A673 (cell line): ENCODE results near the gene ACLY. TPM values are rescaled to one million over a fixed set of nuclear protein-coding genes. Genes with fewer than 3 reads are reported as not detected.

Experiments used
- BruUV-seq: library from RNA; stranded (reverse); fragments of 400-500 nt; replicated peaks from 2 replicates; lab custom pipeline; 2021; lab: Mats Ljungman, UMichigan
- CTCF ChIA-PET: fragments of 300-600 bp; sonication (Branson Sonifier 250); formaldehyde crosslinking; loops from one replicate; lab custom pipeline; 2022; ENCODE audit warnings: antibody characterized with exemption; lab: Charles Lee
- POLR2A ChIA-PET: fragments of 300-600 bp; sonication (Branson Sonifier 250); formaldehyde crosslinking; loops from one replicate; lab custom pipeline; 2022; ENCODE audit warnings: antibody characterized with exemption; ENCODE audit not compliant: low non-redundant PET; lab: Charles Lee
- DNase-seq: peaks from one replicate; pipeline ENCODE4 v3.0.0-alpha.2; 2015; ENCODE audit warnings: low spot score
- H3K27ac ChIP-seq: fragments of 200-600 bp; sonication (generic); 2 replicates; pipeline ENCODE4 v1.5.1; 2016; ENCODE audit warnings: mixed run types, low read depth, mild to moderate bottlenecking, mixed read lengths, antibody characterized with exemption, low read length; ENCODE audit not compliant: poor library complexity, severe bottlenecking
- H3K27me3 ChIP-seq: fragments of 200-600 bp; sonication (generic); replicated peaks from 2 replicates; pipeline ENCODE4 v1.6.1; 2017; ENCODE audit warnings: mixed run types, low read depth, mild to moderate bottlenecking, mixed read lengths, antibody characterized with exemption, low read length; ENCODE audit not compliant: insufficient read depth, poor library complexity
- H3K36me3 ChIP-seq: fragments of 200-600 bp; sonication (generic); 2 replicates; pipeline ENCODE4 v1.6.1; 2016; ENCODE audit warnings: mixed run types, mild to moderate bottlenecking, mixed read lengths, antibody characterized with exemption, low read length; ENCODE audit not compliant: insufficient read depth, poor library complexity, severe bottlenecking
- H3K4me1 ChIP-seq: fragments of 200-600 bp; sonication (generic); 2 replicates; pipeline ENCODE4 v1.6.1; 2017; ENCODE audit warnings: mixed run types, mild to moderate bottlenecking, mixed read lengths, antibody characterized with exemption, low read length; ENCODE audit not compliant: insufficient read depth, poor library complexity, severe bottlenecking
- H3K4me3 ChIP-seq: fragments of 200-600 bp; sonication (generic); 2 replicates; pipeline ENCODE4 v1.5.1; 2016; ENCODE audit warnings: low read depth, mixed run types, mild to moderate bottlenecking, mixed read lengths, low read length; ENCODE audit not compliant: poor library complexity, severe bottlenecking
- H3K9me3 ChIP-seq: fragments of 200-600 bp; sonication (generic); 2 replicates; pipeline ENCODE4 v1.6.1; 2016; ENCODE audit warnings: mixed run types, low read depth, mild to moderate bottlenecking, mixed read lengths, antibody characterized with exemption, low read length; ENCODE audit not compliant: poor library complexity, severe bottlenecking
- EZH2 ChIP-seq: fragments of 200-600 bp; sonication (generic); IDR thresholded peaks from 2 replicates; pipeline ENCODE4 v1.6.1; 2017; ENCODE audit warnings: borderline replicate concordance, low read depth, mild to moderate bottlenecking, mixed read lengths, antibody characterized with exemption, low read length; ENCODE audit not compliant: poor library complexity, severe bottlenecking
- intact Hi-C: fragments of 100-400 bp; cut with micrococcal nuclease; formaldehyde crosslinking; loops from one replicate; pipeline ENCODE4 v1.10.0; 2022; ENCODE audit not compliant: unreplicated experiment
- total RNA-seq: library from RNA; stranded (reverse); gene quantifications from 2 replicates; pipeline ENCODE4 v1.2.3, GENCODE V29; 2021
- TF ChIP-seq, protein P1 (sequence below): fragments of 300-800, 200-600 bp; sonication (generic); conservative IDR thresholded peaks from 2 replicates; pipeline ENCODE4 v1.5.1; 2017; ENCODE audit warnings: low read depth, mild to moderate bottlenecking, antibody characterized with exemption, low read length, moderate library complexity, mixed read lengths

ACLY gene
- total RNA-seq, 1 experiment from 2014 or later: 175 TPM

DNA sequence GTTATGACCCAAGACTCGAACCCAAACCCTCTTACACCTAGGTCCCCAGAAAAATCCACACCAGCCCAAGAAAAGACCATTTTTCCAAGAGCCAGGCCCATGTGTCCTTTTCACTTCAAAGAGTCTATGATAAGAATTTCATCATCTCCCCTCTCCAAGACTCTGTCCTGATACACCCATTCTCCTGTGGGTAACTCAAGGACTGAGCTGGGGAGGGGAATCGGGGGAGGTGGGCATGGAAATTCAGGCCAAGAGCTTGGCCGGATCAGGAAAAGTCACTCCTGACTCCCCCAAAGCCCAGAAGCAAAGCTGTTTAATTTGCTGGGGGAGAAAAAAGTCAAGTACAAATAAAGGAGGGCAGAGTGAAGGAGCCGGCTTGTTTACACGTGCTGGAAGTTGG is 3.7 kb downstream of the ACLY start:
- POLR2A ChIA-PET: no interaction called here

DNA sequence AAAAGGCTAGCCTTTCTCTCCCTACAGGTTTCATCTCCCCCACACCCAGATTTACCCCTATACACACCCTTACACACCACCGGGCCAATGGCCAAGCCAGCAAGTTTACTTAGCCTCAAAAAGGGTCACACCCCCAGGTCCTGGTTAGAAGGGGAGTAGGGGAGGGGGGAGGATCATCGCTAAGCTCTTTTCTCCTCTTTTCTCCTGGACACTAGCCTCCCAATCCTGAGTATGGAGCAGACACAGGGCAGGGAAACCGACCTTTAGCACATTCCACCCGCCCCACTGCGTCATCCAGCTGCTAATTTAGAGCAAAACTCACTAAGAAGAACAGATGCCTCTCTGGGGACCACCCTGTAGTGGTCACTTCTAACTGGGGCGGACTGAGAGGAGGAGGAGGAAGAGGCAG is 4.4 kb downstream of the ACLY start:
- Histone ChIP-seq H3K27ac (no peak overlapping the region), H3K4me3 (no peak overlapping the region), H3K27me3 (no peaks in the 10 kb centered on the region), H3K4me1 (peaks cover 11% of the 10 kb centered on the region), H3K9me3 (no peaks in the 10 kb centered on the region), H3K36me3 (peaks cover 35% of the 10 kb centered on the region)
- DNase-seq: no peak
- intact Hi-C loops: no loop called here
- ChIA-PET POLR2A (no interaction called here), CTCF (no interaction called here)
- no TSS peak for BruUV-seq
- TF ChIP-seq, protein P1, sequence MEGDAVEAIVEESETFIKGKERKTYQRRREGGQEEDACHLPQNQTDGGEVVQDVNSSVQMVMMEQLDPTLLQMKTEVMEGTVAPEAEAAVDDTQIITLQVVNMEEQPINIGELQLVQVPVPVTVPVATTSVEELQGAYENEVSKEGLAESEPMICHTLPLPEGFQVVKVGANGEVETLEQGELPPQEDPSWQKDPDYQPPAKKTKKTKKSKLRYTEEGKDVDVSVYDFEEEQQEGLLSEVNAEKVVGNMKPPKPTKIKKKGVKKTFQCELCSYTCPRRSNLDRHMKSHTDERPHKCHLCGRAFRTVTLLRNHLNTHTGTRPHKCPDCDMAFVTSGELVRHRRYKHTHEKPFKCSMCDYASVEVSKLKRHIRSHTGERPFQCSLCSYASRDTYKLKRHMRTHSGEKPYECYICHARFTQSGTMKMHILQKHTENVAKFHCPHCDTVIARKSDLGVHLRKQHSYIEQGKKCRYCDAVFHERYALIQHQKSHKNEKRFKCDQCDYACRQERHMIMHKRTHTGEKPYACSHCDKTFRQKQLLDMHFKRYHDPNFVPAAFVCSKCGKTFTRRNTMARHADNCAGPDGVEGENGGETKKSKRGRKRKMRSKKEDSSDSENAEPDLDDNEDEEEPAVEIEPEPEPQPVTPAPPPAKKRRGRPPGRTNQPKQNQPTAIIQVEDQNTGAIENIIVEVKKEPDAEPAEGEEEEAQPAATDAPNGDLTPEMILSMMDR: no peak
- TF ChIP-seq EZH2: no peak

More for the DNA sequence above, 3.7 kb downstream of the ACLY start:
- H3K36me3 ChIP-seq: peaks cover 33% of the 10 kb centered on the region
- no TSS peak for BruUV-seq
- no peak overlapping the region for H3K27ac ChIP-seq
- TF ChIP-seq, protein P1: no peak
- no peak for TF ChIP-seq EZH2
- no peak overlapping the region for H3K4me3 ChIP-seq
- intact Hi-C loops: no loop called here
- no peaks in the 10 kb centered on the region for H3K9me3 ChIP-seq
- no peaks in the 10 kb centered on the region for H3K27me3 ChIP-seq
- no peak for DNase-seq
- CTCF ChIA-PET: no interaction called here
- H3K4me1 ChIP-seq: peaks cover 17% of the 10 kb centered on the region

DNA sequence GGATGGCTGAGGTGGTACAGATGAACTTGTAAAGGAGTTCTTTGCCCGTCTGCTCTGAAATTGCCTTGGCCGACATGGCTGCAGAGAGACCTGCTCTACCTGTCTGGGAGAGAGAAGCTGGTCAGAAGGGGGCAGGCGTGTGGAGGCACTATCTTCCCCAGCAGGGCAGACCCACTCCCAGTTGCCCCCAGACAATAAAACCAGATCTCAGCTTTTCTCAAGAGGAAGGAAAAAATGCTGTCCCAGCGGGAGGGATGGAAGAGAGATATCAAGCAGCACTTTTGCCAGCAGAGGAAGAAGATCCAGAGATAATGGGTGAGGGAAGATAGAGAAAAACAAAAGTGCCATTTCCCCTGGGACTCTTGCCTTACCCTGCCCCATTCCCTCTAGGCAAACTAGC is 5.0 kb downstream of the ACLY start:
- intact Hi-C loops: no loop called here
- CTCF ChIA-PET: no interaction called here
- H3K9me3 ChIP-seq: no peaks in the 10 kb centered on the region
- TF ChIP-seq EZH2: no peak
- TF ChIP-seq, protein P1: no peak
- peak; percentile 46 for DNase-seq
- BruUV-seq: no TSS peak
- no peaks in the 10 kb centered on the region for H3K27me3 ChIP-seq
- no peak overlapping the region for H3K27ac ChIP-seq
- POLR2A ChIA-PET: no interaction called here
- H3K4me3 ChIP-seq: no peak overlapping the region
- peaks cover 9% of the 10 kb centered on the region for H3K4me1 ChIP-seq
- peaks cover 40% of the 10 kb centered on the region for H3K36me3 ChIP-seq
